Progenitor cell of endocrine pancreas (in vitro differentiated cells): ENCODE data around the gene ZNF207. TPM values are rescaled to one million over a fixed set of nuclear protein-coding genes. Genes with fewer than 3 reads are reported as not detected.
"Not testable (repeated sequence)": the region's sequence is repeated elsewhere in the genome, so short reads cannot be mapped to it uniquely, and the experiment has no call there.

Source experiments
- DNase-seq: peaks from one replicate; pipeline ENCODE4 v3.0.0; 2021; ENCODE audit warnings: low spot score; ENCODE audit not compliant: unreplicated experiment
- H3K27ac Mint-ChIP-seq: 2 replicates; pipeline ENCODE4 v1.8.0; 2021; ENCODE audit warnings: mild to moderate bottlenecking, moderate library complexity, mixed read lengths
- H3K27me3 Mint-ChIP-seq: 2 replicates; pipeline ENCODE4 v1.8.0; 2021; ENCODE audit warnings: mixed read lengths
- H3K36me3 Mint-ChIP-seq: 2 replicates; pipeline ENCODE4 v1.8.0; 2022; ENCODE audit warnings: mixed read lengths; ENCODE audit not compliant: insufficient read depth
- H3K4me1 Mint-ChIP-seq: 2 replicates; pipeline ENCODE4 v1.8.0; 2021; ENCODE audit warnings: low read depth, mixed read lengths
- H3K4me3 Mint-ChIP-seq: 2 replicates; pipeline ENCODE4 v1.8.0; 2021; ENCODE audit warnings: low read depth, mild to moderate bottlenecking, moderate library complexity, mixed read lengths
- H3K9me3 Mint-ChIP-seq: 2 replicates; pipeline ENCODE4 v1.8.0; 2021; ENCODE audit warnings: low read depth, mixed read lengths
- CTCF ChIP-seq: fragments of 200-600 bp; sonication (generic); IDR thresholded peaks from one replicate; pipeline ENCODE4 v1.5.0; 2021; ENCODE audit warnings: antibody characterized with exemption, mild to moderate bottlenecking; ENCODE audit not compliant: unreplicated experiment
- total RNA-seq: library from RNA; stranded (reverse); gene quantifications from 2 replicates; pipeline ENCODE4 v1.2.1, GENCODE V29; 2021

The ZNF207 gene
- total RNA-seq, 1 donor from 2014 or later: 226 TPM

- peaks cover 19% of the 10 kb centered on the region for H3K36me3 Mint-ChIP-seq
- no peak for TF ChIP-seq CTCF
- H3K27me3 Mint-ChIP-seq: no peaks in the 10 kb centered on the region
- peaks cover 7% of the 10 kb centered on the region for H3K4me1 Mint-ChIP-seq
- DNase-seq: no peak
- H3K4me3 Mint-ChIP-seq: no peak overlapping the region
- no peak overlapping the region for H3K27ac Mint-ChIP-seq
- no peaks in the 10 kb centered on the region for H3K9me3 Mint-ChIP-seq
These were observed 34.0 kb downstream of the ZNF207 start for GRCh38 chr17:32383926-32384434.

- no peaks in the 10 kb centered on the region for H3K27me3 Mint-ChIP-seq
- H3K27ac Mint-ChIP-seq: peak overlapping the region; percentile 54
- no peak for TF ChIP-seq CTCF
- no peaks in the 10 kb centered on the region for H3K9me3 Mint-ChIP-seq
- DNase-seq: no peak
- peaks cover 7% of the 10 kb centered on the region for H3K4me1 Mint-ChIP-seq
- H3K36me3 Mint-ChIP-seq: peaks cover 22% of the 10 kb centered on the region
- H3K4me3 Mint-ChIP-seq: no peak overlapping the region
These were observed 35.2 kb downstream of the ZNF207 start for GRCh38 chr17:32385121-32385520.

- Mint-ChIP-seq H3K36me3 (peaks cover 21% of the 10 kb centered on the region), H3K27ac (peak overlapping the region; percentile 25), H3K4me1 (peaks cover 7% of the 10 kb centered on the region), H3K4me3 (no peak overlapping the region), H3K27me3 (no peaks in the 10 kb centered on the region), H3K9me3 (no peaks in the 10 kb centered on the region)
- TF ChIP-seq CTCF: no peak
- no peak for DNase-seq
These were observed 36.0 kb downstream of the ZNF207 start for GRCh38 chr17:32385971-32386370.

DNA sequence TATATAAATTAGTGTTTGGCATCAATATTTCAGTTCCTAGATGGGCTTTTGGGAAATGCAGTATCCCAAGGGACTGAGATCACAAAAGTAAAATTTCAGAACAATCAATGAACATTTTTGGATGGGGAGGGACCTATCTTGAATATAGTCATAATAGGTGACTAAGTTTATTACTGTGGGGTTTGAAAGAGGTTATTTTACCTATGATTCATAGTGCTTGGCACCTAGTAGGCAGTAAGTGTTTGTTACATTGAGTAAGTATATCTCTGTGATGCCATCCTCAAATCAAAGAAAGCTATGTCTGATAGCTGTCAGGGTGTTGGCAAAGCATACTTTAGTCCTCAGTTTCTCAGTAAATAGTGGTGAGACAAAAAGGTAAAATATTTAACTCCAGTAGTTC, 36.9 kb downstream of the ZNF207 start:
- H3K4me1 Mint-ChIP-seq: peaks cover 7% of the 10 kb centered on the region
- no peaks in the 10 kb centered on the region for H3K9me3 Mint-ChIP-seq
- no peak for TF ChIP-seq CTCF
- no peaks in the 10 kb centered on the region for H3K27me3 Mint-ChIP-seq
- DNase-seq: no peak
- peaks cover 20% of the 10 kb centered on the region for H3K36me3 Mint-ChIP-seq
- H3K27ac Mint-ChIP-seq: no peak overlapping the region
- no peak overlapping the region for H3K4me3 Mint-ChIP-seq

- H3K27me3 Mint-ChIP-seq, H3K9me3 Mint-ChIP-seq, H3K36me3 Mint-ChIP-seq, H3K4me1 Mint-ChIP-seq, H3K27ac Mint-ChIP-seq, H3K4me3 Mint-ChIP-seq, DNase-seq: not testable (repeated sequence)
These were observed 38.2 kb downstream of the ZNF207 start for GRCh38 chr17:32388128-32388527.

GRCh38 chr17:32388613-32389459, 38.9 kb downstream of the ZNF207 start:
- H3K27ac Mint-ChIP-seq: no peak overlapping the region
- H3K4me3 Mint-ChIP-seq: no peak overlapping the region
- no peak for TF ChIP-seq CTCF

More at GRCh38 chr17:32388613-32389459, 38.9 kb downstream of the ZNF207 start:
- DNase-seq: no peak
- Mint-ChIP-seq H3K9me3 (peaks cover 3% of the 10 kb centered on the region), H3K27me3 (no peaks in the 10 kb centered on the region), H3K4me1 (peaks cover 7% of the 10 kb centered on the region), H3K36me3 (peaks cover 9% of the 10 kb centered on the region)
